ENCODE measurements around the gene SPAG5.

SPAG5 gene

GRCh38 chr17:28541439-28541838, 57.4 kb downstream of the SPAG5 start:
- H3K27ac Mint-ChIP-seq: no peak overlapping the region
- no peaks in the 10 kb centered on the region for H3K36me3 Mint-ChIP-seq (ENCODE audit: low read depth)
- TF ChIP-seq CTCF (IDR thresholded peaks at IDR 0.05; ENCODE audit: unreplicated experiment in 3 of 3): no peak
- no peak overlapping the region for H3K4me3 Mint-ChIP-seq
- H3K27me3 Mint-ChIP-seq (ENCODE audit: low read depth): no peaks in the 10 kb centered on the region
- H3K9me3 Mint-ChIP-seq: no peaks in the 10 kb centered on the region
- no peaks in the 10 kb centered on the region for H3K4me1 Mint-ChIP-seq

GRCh38 chr17:28540231-28540630, 58.6 kb downstream of the SPAG5 start:
- Mint-ChIP-seq H3K4me1 (no peaks in the 10 kb centered on the region), H3K36me3 (ENCODE audit: low read depth) (no peaks in the 10 kb centered on the region)
- TF ChIP-seq CTCF (IDR thresholded peaks at IDR 0.05; ENCODE audit: unreplicated experiment in 3 of 3): no peak

GRCh38 chr17:28538296-28538895, 60.4 kb downstream of the SPAG5 start:
- TF ChIP-seq CTCF (IDR thresholded peaks at IDR 0.05; ENCODE audit: unreplicated experiment in 3 of 3): no peak
- peaks cover 2% of the 10 kb centered on the region for H3K27me3 Mint-ChIP-seq (ENCODE audit: low read depth)
- no peak overlapping the region for H3K4me3 Mint-ChIP-seq
- H3K9me3 Mint-ChIP-seq: no peaks in the 10 kb centered on the region
- no peaks in the 10 kb centered on the region for H3K36me3 Mint-ChIP-seq (ENCODE audit: low read depth)
- H3K27ac Mint-ChIP-seq: no peak overlapping the region
- H3K4me1 Mint-ChIP-seq: no peaks in the 10 kb centered on the region

More at GRCh38 chr17:28540231-28540630, 58.6 kb downstream of the SPAG5 start:
- Mint-ChIP-seq H3K27ac (no peak overlapping the region), H3K27me3 (ENCODE audit: low read depth) (no peaks in the 10 kb centered on the region), H3K9me3 (no peaks in the 10 kb centered on the region), H3K4me3 (no peak overlapping the region)

GRCh38 chr17:28537219-28537610, 61.6 kb downstream of the SPAG5 start:
- H3K27ac Mint-ChIP-seq: no peak overlapping the region
- peaks cover 3% of the 10 kb centered on the region for H3K27me3 Mint-ChIP-seq (ENCODE audit: low read depth)
- no peaks in the 10 kb centered on the region for H3K36me3 Mint-ChIP-seq (ENCODE audit: low read depth)
- no peak overlapping the region for H3K4me3 Mint-ChIP-seq
- TF ChIP-seq CTCF (IDR thresholded peaks at IDR 0.05; ENCODE audit: unreplicated experiment in 3 of 3): no peak
- no peaks in the 10 kb centered on the region for H3K4me1 Mint-ChIP-seq
- no peaks in the 10 kb centered on the region for H3K9me3 Mint-ChIP-seq

- Mint-ChIP-seq H3K4me1 (no peaks in the 10 kb centered on the region), H3K27ac (no peak overlapping the region), H3K36me3 (ENCODE audit: low read depth) (no peaks in the 10 kb centered on the region), H3K27me3 (ENCODE audit: low read depth) (peaks cover 4% of the 10 kb centered on the region), H3K4me3 (no peak overlapping the region), H3K9me3 (no peaks in the 10 kb centered on the region)
- no peak for TF ChIP-seq CTCF (IDR thresholded peaks at IDR 0.05; ENCODE audit: unreplicated experiment in 3 of 3)
Observed at GRCh38 chr17:28536532-28537218, 62.1 kb downstream of the SPAG5 start.

All from nephron (organoid).